Stimulated activated CD8-positive, alpha-beta memory T cell treated with anti-CD3 and anti-CD28 coated beads, Interleukin-7, amount 100 ng/mL, for 1 hour (primary cell): Measurements from ENCODE around the gene NDUFAF8.

Experiments
- DNase-seq, 2 donors: peaks; one replicate each; pipeline ENCODE4 v3.0.0-alpha.2; 2020; ENCODE audit warnings: low read depth in 2 of 2

The NDUFAF8 gene

GRCh38 chr17:81239714-81240555 lies 817 bp downstream of the NDUFAF8 start:
- no peak for DNase-seq

GRCh38 chr17:81240761-81241160 lies 1.6 kb downstream of the NDUFAF8 start:
- DNase-seq = no peak

GRCh38 chr17:81241203-81241602 lies 2.1 kb downstream of the NDUFAF8 start:
- DNase-seq = no peak

- DNase-seq = peak; percentile 24 to 53
Measured at GRCh38 chr17:81241648-81242420, 2.7 kb downstream of the NDUFAF8 start.

- no peak for DNase-seq
Measured at GRCh38 chr17:81242421-81243332, 3.6 kb downstream of the NDUFAF8 start.

GRCh38 chr17:81243333-81243664 lies 4.2 kb downstream of the NDUFAF8 start:
- DNase-seq = no peak

- DNase-seq = no peak
Measured at GRCh38 chr17:81244358-81245023, 5.4 kb downstream of the NDUFAF8 start.

- DNase-seq = no peak
Measured at GRCh38 chr17:81245024-81245664, 6.0 kb downstream of the NDUFAF8 start.

- DNase-seq = no peak
Measured at GRCh38 chr17:81245665-81246342, 6.7 kb downstream of the NDUFAF8 start.

GRCh38 chr17:81246343-81246670 lies 7.2 kb downstream of the NDUFAF8 start:
- DNase-seq = no peak

GRCh38 chr17:81246679-81247338 lies 7.7 kb downstream of the NDUFAF8 start:
- no peak for DNase-seq

- DNase-seq = no peak
Measured at GRCh38 chr17:81247339-81247990, 8.3 kb downstream of the NDUFAF8 start.

GRCh38 chr17:81248649-81249048 lies 9.5 kb downstream of the NDUFAF8 start:
- DNase-seq = no peak

GRCh38 chr17:81249223-81250040 lies 10.3 kb downstream of the NDUFAF8 start:
- DNase-seq = no peak

GRCh38 chr17:81250286-81251093 lies 11.4 kb downstream of the NDUFAF8 start:
- DNase-seq = no peak

GRCh38 chr17:81251094-81251708 lies 12.1 kb downstream of the NDUFAF8 start:
- DNase-seq = no peak

GRCh38 chr17:81251709-81252301 lies 12.7 kb downstream of the NDUFAF8 start:
- DNase-seq = no peak
